ENCODE results near the gene BMP6.

Gene BMP6

DNA sequence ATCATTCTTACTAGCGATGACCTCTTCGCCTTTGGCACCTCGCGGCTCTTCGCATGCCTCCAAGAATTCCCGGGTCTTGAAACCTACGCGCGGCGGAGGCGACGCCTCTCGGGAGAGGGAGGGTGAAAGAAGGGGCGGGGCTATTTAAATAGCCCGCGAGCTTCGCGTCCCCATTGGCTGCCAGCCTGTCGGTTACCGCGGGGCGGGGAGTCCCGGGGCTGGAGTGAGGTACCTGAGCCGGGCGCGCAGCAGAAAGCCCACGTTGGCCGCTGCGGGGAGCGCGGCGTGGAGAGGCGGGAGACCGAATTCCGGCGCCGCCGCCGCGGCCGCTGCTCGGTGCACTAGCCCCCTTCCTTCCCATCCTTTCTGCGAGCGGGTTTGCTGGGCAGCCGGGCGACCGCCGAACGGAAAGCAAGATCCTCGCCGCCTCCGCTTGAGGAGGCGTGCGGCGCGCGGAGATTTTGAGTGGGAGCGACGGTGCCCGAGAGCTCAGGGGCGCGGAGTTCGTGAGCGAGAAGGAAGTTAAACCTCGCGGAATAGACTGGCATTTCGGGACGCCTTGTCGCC, at the start of gene BMP6:
Gene BMP6 (plus strand): TSS at position 251 of the 567 bp plus-strand sequence. CDS start 857 bp downstream, outside the sequence.
- H3K27ac ChIP-seq, result no peak within 1 kb of the TSS

DNA sequence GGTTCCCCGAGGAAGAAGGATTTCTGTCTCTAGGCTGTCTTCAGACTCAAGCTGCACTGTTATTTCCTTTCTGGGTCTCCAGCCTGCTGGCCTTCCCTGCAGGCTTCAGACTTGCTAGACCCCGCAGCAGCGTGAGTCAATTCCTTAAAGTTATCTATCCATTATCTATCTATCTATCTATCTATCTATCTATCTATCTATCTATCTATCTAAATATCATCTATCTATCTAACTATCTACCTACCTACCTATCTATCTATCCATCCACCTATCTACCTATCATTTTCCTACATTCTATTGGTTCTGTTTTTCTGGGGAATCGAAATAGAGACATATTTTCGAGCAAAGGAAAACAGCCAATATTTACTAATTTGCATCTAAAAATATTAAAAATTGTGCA, 48.7 kb upstream of the BMP6 start:
- no peak for TF ChIP-seq ZFX (IDR thresholded peaks at IDR 0.05; ENCODE audit: borderline replicate concordance)
- TF ChIP-seq, protein P1, sequence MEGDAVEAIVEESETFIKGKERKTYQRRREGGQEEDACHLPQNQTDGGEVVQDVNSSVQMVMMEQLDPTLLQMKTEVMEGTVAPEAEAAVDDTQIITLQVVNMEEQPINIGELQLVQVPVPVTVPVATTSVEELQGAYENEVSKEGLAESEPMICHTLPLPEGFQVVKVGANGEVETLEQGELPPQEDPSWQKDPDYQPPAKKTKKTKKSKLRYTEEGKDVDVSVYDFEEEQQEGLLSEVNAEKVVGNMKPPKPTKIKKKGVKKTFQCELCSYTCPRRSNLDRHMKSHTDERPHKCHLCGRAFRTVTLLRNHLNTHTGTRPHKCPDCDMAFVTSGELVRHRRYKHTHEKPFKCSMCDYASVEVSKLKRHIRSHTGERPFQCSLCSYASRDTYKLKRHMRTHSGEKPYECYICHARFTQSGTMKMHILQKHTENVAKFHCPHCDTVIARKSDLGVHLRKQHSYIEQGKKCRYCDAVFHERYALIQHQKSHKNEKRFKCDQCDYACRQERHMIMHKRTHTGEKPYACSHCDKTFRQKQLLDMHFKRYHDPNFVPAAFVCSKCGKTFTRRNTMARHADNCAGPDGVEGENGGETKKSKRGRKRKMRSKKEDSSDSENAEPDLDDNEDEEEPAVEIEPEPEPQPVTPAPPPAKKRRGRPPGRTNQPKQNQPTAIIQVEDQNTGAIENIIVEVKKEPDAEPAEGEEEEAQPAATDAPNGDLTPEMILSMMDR (IDR thresholded peaks at IDR 0.05), result no peak
- H3K27ac ChIP-seq, result no peak overlapping the region

More for the DNA sequence above, at the start of gene BMP6:
- TF ChIP-seq, protein P1 (IDR thresholded peaks at IDR 0.05), result no peak
- no peak for TF ChIP-seq ZFX (IDR thresholded peaks at IDR 0.05; ENCODE audit: borderline replicate concordance)

DNA sequence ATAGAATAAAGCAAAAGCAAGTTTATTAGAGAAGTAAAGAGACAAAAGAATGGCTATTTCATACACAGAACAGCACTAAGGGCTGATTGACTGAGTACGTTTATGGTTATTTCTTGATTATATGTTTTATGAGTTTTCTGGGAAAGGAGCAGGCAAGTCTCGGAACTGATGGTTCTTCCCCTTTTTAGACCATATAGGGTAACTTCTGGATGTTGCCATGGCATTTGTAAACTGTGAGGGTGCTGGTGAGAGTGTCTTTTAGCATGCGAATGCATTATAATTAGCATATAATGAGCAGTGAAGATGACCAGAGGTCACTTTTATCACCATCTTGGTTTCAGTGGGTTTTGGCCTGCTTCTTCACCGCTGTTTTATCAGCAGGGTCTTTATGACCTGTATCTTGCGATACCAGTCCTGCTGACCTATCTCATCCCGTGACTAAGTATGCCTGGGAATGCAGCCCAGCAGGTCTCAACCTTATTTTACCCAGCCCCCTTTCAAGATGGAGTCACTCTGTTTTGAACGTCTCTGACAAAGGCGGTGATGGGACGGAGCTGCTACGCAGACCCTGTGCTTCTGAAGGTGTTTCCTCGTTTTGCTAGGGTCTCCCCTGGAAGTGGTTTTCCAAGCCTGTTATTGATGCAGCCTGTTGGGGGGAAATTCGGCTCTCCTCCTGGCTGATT, 45.4 kb upstream of the BMP6 start:
- H3K27ac ChIP-seq, result no peak overlapping the region
- no peak for TF ChIP-seq ZFX (IDR thresholded peaks at IDR 0.05; ENCODE audit: borderline replicate concordance)
- TF ChIP-seq, protein P1 (IDR thresholded peaks at IDR 0.05), result no peak

DNA sequence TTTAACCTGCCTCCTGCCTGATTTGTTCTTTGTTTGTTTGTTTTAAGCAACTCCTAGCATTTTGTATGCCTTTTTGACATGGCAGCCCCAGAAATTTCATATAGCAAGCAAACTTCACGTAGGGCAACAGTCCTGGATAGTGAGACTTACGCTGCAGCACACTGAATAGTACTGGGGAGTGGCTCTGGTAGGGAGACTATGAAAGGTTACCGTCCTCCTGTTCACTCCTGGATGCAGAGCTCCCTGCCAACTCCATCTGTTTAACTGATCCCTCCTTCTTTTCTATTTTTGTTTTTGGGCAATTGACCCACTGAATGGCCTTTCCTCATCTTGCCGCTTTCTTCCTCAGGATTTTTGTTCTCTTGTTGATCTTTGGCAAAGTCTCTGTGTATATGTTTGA, 44.5 kb upstream of the BMP6 start:
- TF ChIP-seq ZFX (IDR thresholded peaks at IDR 0.05; ENCODE audit: borderline replicate concordance), result no peak
- TF ChIP-seq, protein P1 (IDR thresholded peaks at IDR 0.05), result no peak
- H3K27ac ChIP-seq, result no peak overlapping the region

DNA sequence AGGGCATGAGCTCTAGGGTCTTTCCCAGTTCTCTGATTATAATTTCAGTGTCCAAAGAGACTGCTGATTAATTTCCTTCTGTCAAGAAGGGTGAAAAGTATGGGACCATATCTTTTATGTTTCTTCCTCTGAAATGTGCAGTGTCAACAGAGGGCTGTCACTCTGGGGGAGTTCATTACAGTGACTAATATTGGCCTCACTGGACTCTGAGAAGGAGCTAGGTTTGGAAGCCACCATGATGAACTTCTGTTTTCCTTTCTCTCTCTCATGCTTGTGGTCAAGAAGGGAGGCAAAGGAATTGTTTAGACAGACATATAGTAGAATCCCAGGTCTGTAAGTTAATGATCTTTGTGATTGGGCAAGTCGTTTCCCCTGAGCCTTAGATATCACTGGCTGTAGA, 41.8 kb upstream of the BMP6 start:
- TF ChIP-seq, protein P1 (IDR thresholded peaks at IDR 0.05), result no peak
- TF ChIP-seq ZFX (IDR thresholded peaks at IDR 0.05; ENCODE audit: borderline replicate concordance), result no peak
- H3K27ac ChIP-seq, result no peak overlapping the region

DNA sequence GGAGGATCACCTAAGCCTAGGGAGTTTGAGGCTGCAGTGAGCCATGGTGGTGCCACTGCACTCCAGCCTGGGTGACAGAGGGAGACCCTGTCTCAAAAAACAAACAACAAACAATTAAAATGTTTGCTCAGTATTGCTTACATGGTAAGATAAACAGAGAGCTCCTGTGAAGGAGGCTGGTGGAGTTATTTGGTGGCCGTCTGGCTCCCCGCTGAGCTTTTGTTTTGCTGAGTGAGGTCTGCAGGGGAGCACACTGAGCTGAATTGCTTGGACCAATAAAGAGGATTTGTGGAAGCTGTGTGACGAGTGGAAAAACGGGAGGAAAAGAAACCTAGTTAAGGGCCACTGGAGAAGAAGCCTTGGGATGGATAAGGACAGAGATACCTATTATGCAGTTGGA, 41.1 kb upstream of the BMP6 start:
- TF ChIP-seq ZFX (IDR thresholded peaks at IDR 0.05; ENCODE audit: borderline replicate concordance), result no peak
- TF ChIP-seq, protein P1 (IDR thresholded peaks at IDR 0.05), result no peak
- H3K27ac ChIP-seq, result no peak overlapping the region

DNA sequence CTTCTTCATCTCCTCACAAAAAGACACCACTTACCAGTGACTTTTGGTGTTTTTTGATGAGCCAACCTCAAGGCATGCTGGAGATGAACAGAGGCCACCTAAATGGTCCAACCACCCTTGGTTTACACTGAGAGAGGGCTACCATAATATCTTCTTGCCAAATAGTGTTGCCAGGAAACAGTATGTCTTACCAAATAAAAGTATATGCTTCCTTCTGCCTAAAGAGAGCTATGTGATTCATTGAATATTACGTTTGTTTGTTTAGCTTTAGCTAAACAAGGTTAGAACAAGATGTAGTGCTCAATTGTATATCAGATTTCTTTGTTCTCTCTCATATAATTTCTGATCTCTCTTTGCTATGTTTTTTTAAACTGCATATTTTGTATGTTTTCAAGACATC, 40.6 kb upstream of the BMP6 start:
- no peak overlapping the region for H3K27ac ChIP-seq
- TF ChIP-seq, protein P1 (IDR thresholded peaks at IDR 0.05), result no peak

All from 22Rv1 (cell line).